ENCODE data around the gene TEX55.

The TEX55 gene

DNA sequence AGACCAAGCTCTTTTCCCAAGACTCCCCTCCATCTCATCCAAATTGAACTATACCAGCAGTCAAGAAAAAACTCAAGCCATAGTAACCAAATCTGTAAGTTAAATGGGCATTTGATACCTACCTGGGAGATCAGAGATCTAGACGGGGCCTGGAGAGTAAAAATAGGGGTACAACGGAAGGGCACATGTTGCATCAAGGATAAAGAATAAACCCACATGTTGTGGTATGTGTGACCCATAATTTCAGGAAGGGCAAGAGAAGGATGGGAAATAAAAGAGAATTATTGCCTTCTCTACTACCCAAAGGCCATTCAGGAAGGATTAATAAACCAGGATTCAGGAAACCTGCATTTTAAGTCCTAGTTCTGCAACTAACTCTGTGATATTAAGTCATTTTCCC is 1.5 kb downstream of the TEX55 start:
- TF ChIP-seq, protein P1, sequence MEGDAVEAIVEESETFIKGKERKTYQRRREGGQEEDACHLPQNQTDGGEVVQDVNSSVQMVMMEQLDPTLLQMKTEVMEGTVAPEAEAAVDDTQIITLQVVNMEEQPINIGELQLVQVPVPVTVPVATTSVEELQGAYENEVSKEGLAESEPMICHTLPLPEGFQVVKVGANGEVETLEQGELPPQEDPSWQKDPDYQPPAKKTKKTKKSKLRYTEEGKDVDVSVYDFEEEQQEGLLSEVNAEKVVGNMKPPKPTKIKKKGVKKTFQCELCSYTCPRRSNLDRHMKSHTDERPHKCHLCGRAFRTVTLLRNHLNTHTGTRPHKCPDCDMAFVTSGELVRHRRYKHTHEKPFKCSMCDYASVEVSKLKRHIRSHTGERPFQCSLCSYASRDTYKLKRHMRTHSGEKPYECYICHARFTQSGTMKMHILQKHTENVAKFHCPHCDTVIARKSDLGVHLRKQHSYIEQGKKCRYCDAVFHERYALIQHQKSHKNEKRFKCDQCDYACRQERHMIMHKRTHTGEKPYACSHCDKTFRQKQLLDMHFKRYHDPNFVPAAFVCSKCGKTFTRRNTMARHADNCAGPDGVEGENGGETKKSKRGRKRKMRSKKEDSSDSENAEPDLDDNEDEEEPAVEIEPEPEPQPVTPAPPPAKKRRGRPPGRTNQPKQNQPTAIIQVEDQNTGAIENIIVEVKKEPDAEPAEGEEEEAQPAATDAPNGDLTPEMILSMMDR (IDR thresholded peaks at IDR 0.05; ENCODE audit: low read depth, low read length): no peak

DNA sequence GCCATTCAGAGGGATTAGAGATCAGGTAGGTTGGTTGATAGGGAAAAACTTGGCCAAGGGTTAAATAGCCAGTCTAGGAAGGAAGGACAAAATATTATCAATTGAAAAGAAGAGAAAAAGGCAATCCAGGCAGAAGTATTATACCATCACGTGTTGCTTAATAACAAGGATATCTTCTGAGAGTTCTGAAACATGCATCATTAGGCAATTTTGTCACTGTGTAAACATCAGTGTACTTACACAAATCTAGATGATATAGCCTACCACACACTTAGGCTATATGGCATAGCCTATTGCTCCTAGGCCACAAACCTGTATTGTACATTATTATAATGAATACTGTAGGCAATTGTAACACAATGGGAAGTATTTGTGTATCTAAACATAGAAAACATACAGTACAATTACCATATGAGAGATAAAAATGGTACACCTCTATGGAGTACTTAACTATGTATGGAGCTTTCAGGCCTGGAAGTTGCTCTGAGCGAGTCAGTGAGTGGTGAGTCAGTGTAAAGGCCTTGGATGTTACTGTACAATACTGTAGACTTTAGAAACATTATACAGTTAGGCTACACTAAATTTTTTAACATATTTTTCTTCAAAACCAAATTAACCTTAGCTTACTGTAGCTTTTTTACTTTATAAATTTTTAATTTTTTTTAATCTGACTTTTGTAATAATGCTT is 2.7 kb downstream of the TEX55 start:
- TF ChIP-seq, protein P1 (IDR thresholded peaks at IDR 0.05; ENCODE audit: low read depth, low read length): no peak
- no peak overlapping the region for H3K4me3 ChIP-seq (ENCODE audit: low read depth, low read length)

More for the DNA sequence above, 1.5 kb downstream of the TEX55 start:
- no peak overlapping the region for H3K4me3 ChIP-seq (ENCODE audit: low read depth, low read length)

DNA sequence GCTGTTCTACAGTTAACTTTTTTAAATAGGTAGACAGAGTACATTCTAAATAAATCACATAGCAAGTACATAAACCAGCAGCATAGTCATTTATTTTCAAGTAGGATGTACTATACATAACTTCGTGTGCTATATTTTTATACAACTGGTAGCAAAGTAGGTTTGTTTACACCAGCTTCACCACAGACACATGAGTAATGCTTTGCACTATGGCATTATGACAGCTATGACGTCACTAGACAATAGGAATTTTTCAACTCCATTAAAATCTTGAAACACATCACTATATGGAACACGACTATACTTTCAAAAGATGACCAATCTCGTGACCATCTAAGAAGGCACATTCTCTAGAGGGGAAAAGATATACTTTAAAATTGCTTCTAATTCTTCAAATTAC is 3.5 kb downstream of the TEX55 start:
- TF ChIP-seq, protein P1 (IDR thresholded peaks at IDR 0.05; ENCODE audit: low read depth, low read length): no peak
- no peak overlapping the region for H3K4me3 ChIP-seq (ENCODE audit: low read depth, low read length)

DNA sequence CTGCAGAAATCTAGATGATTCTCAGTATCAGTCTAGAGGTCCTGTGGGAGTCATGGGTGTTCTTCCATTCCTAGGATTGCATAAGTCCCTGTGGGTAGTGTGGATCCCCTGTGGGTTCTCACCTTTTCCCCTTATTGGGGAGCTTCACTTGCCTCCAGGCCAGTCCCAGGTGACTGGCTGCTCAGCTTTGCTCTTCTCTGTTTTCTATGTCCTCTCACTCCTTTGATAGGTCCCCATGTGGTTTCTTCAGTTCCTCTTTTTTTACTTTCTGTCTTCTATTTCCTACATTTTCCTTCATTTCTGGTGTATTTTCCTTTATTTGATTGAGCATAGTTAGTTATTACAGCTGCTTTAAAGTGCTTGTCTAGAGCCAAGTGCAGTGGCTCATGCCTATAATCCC is 10.9 kb downstream of the TEX55 start:
- TF ChIP-seq, protein P1 (IDR thresholded peaks at IDR 0.05; ENCODE audit: low read depth, low read length): no peak
- no peak overlapping the region for H3K4me3 ChIP-seq (ENCODE audit: low read depth, low read length)

DNA sequence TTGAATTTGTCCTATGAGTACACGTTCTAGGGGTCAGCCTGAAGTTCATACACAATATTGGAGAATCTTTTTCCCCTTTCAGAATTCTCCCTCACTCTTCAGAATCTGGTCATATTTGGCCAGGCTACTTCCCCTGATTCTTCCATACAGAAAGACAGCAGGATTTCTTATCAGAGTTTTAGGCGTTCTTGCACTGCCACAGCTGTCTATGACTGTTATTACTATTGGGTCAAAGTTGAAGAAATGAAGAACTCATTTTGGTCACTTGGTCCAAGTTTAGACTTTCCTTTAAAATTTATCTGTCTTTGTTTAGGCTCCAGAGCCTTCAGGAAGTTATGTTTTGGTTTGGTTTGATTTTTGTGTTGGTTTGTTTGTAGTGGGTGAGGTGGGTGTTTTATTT is 12.0 kb downstream of the TEX55 start:
- no peak overlapping the region for H3K4me3 ChIP-seq (ENCODE audit: low read depth, low read length)

DNA sequence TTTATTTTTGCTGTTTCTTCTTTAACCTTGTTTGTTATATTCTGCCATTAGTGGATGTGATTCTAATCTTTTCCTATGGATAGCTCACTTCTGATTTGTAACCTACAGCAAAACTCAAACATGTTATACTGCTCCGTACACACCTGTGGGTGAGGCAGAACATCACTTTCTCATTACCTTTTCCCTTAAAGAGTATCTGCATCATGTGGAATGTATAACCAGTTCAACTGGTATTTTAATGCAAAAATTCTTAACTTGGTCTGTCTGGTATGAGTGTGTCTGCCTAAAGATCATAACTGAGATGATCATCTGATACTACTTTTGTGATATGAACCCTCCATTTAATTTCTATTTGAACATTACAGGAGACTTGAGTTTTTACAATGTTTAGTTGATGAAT is 14.4 kb downstream of the TEX55 start:
- no peak overlapping the region for H3K4me3 ChIP-seq (ENCODE audit: low read depth, low read length)
- TF ChIP-seq, protein P1 (IDR thresholded peaks at IDR 0.05; ENCODE audit: low read depth, low read length): no peak

More for the DNA sequence above, 12.0 kb downstream of the TEX55 start:
- TF ChIP-seq, protein P1 (IDR thresholded peaks at IDR 0.05; ENCODE audit: low read depth, low read length): no peak

DNA sequence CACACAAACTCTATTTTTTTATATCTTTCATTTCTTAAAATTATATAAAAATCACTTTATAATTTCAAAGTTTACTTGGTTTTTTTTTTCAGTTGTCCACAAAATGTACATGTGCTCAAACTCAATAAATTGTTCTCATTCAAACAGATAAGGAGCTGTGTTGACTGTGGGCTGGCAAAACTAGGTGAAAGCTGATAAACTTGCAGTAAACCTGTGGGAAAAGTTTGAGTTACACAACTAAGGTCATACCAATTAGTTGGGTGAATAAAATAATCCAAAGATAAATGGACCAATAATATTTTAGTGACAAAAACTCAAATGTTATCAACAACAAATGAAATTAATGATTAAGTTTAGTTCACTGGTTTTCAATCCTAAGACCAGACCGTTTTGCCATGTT is 14.8 kb downstream of the TEX55 start:
- TF ChIP-seq, protein P1 (IDR thresholded peaks at IDR 0.05; ENCODE audit: low read depth, low read length): no peak
- H3K4me3 ChIP-seq (ENCODE audit: low read depth, low read length): no peak overlapping the region

All from WI38 (cell line).